ENCODE data around the gene ADCY2.
"Not testable (repeated sequence)": the region's sequence is repeated elsewhere in the genome, so short reads cannot be mapped to it uniquely, and the experiment has no call there.

ADCY2 gene

GRCh38 chr5:7394889-7395431 lies 978 bp upstream of the ADCY2 start:
- peak in 3 of 10 donors; percentile 71 to 87 (median 78) for DNase-seq
- intact Hi-C loops (cut with DNase I): loop anchor here (5.0 to 10.0 kb wide), 3 partner anchors 352 to 630 kb away; partner anchors contain the start of gene CFAP90

DNA sequence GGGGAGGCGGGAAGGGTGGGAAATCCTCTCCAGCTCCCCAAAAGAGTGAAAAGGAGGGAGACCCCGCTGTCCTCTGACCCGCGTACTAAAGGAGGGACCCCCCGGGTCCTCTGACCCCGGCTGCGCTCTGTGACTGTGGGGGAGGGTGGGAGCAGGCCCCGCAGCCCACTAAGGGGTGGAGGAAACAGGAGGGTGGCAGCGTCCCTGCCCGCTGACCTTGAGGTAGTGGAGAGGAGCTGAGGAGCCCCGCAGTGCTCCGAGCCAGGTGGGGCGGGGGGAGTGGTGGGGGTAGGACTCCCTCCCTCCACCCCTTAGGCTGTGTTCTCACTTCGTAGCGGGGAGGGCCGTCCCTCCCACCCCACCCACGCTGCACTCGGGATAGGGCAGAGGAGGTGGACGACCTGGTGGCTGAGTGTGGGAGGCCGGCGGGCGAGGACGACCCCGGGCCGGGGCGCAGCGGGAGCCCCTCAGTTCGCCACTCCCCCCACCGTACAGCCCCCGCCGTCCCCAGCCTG lies 449 bp upstream of the ADCY2 start:
- intact Hi-C loops (cut with DNase I): loop anchor here (10.0 kb wide), 2 partner anchors 459 to 631 kb away; partner anchors contain the start of gene CFAP90
- no peak for DNase-seq

GRCh38 chr5:7396713-7397454 lies 946 bp downstream of the ADCY2 start:
- DNase-seq: peak in 4 of 10 donors; percentile 30 to 88 (median 80)
- intact Hi-C loops (cut with DNase I): loop anchor here (10.0 kb wide), 2 partner anchors 458 to 632 kb away; partner anchors contain the start of gene CFAP90

GRCh38 chr5:7397937-7398336 lies 2.0 kb downstream of the ADCY2 start:
- intact Hi-C loops (cut with DNase I): loop anchor here (10.0 kb wide), 2 partner anchors 457 to 633 kb away; partner anchors contain the start of gene CFAP90
- DNase-seq: no peak

GRCh38 chr5:7398596-7399280 lies 2.8 kb downstream of the ADCY2 start:
- DNase-seq: no peak
- intact Hi-C loops (cut with DNase I): loop anchor here (10.0 kb wide), 2 partner anchors 456 to 634 kb away; partner anchors contain the start of gene CFAP90

DNA sequence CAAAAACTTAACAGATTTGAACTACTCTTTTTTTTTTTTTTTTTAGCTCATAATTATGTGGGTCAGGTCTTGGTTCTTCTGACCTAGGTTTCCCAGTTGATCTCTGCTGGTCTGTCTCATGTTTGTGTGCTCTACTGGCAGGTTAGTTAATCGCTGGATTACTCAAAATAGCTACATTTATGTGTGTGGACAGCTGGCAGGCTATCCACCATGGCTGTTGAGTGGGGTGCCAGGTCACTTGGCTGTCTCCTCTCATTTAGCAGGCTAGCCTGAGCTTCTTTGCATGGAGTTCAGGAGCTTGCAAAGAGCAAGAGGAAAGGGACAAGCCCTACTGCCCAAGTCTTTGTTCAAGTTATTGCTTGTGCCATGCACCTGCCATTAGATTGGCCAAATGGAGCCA lies 9.3 kb downstream of the ADCY2 start:
- no peak for DNase-seq
- intact Hi-C loops (cut with DNase I): no loop called here

GRCh38 chr5:7410936-7411511 lies 15.1 kb downstream of the ADCY2 start:
- intact Hi-C loops (cut with DNase I): no loop called here
- DNase-seq: no peak

GRCh38 chr5:7412409-7412808 lies 16.5 kb downstream of the ADCY2 start:
- intact Hi-C loops (cut with DNase I): no loop called here
- DNase-seq: no peak

DNA sequence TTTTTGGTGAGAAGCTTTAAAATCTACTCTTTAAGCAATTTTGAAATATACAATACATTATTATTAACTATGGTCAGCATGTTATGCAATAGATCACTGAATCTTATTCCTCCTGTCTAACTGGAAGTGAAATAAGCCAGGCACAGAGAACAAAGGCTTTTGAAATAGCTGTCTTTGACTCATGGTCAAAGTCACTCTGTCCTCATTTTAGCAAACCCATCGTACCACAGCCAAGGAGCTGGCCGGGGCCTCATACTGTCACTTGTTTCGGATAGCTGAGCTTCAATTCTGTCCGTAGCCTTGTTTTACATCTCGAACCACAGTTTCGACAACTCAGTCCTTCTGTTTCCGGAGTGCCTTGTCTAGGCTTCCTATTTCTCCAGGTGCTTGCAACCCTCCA lies 19.2 kb downstream of the ADCY2 start:
- no peak for DNase-seq
- intact Hi-C loops (cut with DNase I): no loop called here

GRCh38 chr5:7415587-7416535 lies 19.9 kb downstream of the ADCY2 start:
- no peak for DNase-seq
- intact Hi-C loops (cut with DNase I): no loop called here

- intact Hi-C loops (cut with DNase I): no loop called here
Observed at GRCh38 chr5:7418276-7418675, 22.3 kb downstream of the ADCY2 start.

DNA sequence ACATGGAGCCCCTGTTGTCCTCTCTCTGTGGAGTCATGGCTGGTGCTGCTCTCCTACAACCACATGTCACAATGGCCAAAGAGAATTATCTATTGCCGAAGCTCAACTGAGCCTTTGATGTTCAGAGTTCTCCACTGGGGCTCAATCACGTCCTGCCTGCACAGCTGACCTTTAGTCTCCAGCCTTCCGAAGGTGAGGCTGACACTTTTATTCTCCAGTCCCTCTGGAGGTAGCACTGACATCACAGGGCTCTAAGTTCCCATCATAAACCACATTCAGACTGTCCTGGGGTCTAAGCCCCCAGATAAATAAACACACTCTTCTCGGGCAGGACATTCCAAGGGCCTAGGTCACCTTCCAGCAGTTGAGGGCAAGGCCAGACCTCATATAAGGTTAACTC lies 23.4 kb downstream of the ADCY2 start:
- DNase-seq: no peak
- intact Hi-C loops (cut with DNase I): no loop called here

More at GRCh38 chr5:7418276-7418675, 22.3 kb downstream of the ADCY2 start:
- no peak for DNase-seq

DNA sequence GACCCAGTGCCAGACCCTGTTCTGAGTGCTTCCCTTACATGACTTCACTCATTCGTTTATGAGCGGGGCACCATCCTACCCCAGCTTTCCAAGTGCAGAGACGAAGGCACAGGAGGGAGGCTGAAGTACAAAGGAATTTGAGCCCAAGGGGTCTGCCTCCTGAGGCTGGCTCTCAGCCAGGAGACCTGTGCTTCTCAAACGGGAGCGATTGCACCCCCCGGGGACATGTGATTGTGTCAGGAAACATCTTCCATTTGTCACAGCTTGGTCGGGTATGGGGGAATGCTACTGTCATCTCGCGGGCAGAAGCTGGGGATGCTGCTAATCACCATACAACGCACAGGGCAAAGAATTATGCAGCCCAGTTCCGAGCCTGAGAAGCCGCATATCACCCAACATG lies 23.9 kb downstream of the ADCY2 start:
- intact Hi-C loops (cut with DNase I): no loop called here

DNA sequence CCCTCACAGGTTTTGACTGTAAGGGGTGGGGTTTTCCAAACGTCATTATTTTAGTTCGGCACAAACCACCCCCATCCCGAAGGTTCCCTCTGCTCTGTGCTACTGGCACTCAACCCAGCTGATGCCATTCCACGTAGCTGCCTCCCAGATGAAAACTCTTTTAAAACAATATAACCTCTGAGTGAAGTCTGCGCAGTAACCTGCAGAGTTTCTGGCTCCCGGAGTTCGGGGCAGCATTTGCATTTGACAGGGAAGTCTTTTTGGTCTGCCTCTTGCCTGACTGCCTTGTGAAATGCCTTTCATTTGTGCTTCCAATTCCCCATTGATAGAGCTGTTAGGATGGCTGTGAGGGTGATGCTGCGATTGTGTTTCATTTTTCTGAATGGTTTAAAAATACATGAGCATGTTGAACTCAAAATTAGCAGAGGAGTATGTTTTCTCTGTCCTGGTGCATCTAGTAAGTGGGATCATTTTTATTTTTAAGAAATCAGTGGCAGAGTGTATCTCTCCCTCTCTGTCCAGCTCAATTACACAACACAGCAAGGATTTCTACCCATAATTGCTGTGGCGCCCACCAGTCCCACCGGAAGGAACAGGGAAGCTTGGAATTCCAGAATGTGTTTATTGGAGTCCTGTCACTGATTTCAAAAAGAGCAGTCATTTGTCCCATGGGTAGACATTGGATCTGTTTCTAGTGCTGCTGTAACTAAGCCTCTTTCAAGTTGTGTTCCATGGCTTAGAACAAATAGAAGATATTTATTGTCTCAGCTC lies 24.8 kb downstream of the ADCY2 start:
- intact Hi-C loops (cut with DNase I): no loop called here
- DNase-seq: no peak

More for the DNA sequence above, 23.9 kb downstream of the ADCY2 start:
- no peak for DNase-seq

DNA sequence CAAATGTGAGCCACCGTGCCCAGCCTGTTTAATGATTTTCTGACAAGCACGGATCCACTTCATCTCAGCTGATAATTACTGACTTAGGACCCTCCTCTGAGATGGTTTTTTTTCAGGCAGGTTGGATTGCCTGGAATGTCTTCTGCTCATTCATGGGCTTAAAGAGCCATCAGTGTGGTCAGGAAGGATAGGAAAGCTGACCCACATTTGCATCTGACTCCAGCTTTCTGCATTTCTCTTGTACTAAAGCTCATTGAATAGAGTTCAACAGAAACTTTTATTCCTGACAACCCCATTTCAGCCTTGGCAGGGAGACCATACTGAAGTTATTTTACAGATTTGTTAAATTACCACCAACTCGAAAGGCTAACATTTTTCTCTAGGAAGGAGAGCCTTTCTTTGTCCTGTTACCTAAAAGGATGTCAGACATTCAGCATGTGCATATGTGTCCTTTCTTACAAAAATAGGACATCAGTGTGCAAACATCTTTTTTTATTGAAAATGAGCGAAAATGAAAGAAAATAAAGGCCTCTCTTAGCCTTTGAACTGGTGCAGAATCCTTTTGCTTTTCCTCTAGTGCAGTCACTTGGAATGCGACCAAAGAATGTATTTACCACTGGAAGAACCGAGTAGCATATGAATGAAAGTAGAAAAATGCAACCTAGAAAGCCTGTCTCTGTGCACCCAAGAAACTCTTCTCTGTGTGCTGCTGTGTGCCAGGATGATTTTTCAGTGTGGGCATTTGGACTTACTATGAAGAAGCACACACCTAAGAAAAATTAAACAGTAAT lies 26.6 kb downstream of the ADCY2 start:
- DNase-seq: no peak
- intact Hi-C loops (cut with DNase I): no loop called here

DNA sequence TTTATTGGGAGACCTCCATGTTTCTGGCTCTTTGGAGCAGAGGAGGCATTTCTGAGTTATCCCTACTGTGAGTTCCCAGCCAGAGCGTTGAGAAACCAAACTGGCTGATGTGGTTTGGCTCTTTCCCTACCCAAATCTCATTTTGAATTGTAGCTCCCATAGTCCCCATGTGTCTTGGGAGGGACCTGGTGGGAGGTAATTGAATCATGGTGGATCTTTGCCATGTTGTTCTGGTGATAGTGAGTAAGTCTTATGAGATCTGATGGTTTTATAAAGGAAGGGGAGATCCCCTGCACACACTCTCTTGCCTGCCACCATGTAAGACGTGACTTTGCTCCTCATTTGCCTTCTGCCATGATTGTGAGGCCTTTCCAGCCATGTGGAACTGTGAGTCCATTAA lies 27.3 kb downstream of the ADCY2 start:
- intact Hi-C loops (cut with DNase I); DNase-seq: not testable (repeated sequence)

GRCh38 chr5:7425830-7426229 lies 29.9 kb downstream of the ADCY2 start:
- DNase-seq: no peak
- intact Hi-C loops (cut with DNase I): no loop called here

- no peak for DNase-seq
- intact Hi-C loops (cut with DNase I): no loop called here
Observed at GRCh38 chr5:7426284-7426683, 30.3 kb downstream of the ADCY2 start.

All from posterior cingulate gyrus (tissue), 11 donors.